ENCODE measurements around the gene MORN1.

Gene MORN1

DNA sequence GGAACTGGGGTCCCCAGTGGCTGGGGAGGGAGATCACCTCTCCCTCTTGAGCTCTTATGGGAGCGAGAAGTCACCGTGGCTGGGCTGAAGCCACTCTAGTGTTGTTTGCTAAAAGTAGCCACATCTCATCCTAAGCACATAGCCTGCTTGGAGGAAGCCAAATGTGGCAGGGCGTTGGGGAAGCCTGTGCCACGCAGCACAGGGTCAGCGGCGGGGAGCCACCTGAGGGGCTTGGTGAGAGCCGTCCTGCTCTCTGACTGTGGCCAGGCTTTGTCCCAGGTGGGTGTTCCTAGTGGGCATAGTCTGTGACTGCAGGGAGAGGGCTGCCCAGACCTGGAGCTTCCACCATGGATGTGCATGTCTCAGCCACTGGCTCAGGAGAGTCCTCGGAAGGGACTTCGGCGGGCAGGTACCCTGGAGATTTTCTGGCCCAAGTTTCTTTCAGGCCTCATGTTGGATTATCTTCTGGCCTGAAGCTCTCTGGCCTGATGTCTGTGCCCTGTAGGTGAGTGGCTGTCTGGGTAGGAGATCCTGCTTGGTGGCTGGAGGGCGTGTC lies 38.9 kb downstream of the MORN1 start:
- no peak for DNase-seq (ENCODE audit: low read depth, low spot score)

DNA sequence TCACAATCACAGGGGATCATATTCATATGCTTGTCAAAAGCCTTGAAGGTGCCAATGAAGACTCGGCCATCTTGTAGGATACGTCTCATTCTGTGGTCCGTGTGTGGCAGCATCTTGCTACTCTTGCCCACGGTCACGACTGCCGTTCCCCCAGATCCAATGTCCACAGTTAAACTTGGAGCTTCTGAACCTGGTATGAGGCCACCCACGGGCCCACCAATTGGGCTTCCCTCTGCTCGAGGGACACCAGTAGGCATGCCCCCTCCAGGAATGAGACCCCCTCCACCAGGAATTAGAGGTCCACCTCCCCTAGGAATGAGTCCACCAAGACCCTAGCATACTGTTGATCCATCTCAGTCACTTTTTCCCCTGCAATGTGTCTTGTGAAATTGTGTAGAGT lies 39.6 kb downstream of the MORN1 start:
- no peak for DNase-seq (ENCODE audit: low read depth, low spot score)

DNA sequence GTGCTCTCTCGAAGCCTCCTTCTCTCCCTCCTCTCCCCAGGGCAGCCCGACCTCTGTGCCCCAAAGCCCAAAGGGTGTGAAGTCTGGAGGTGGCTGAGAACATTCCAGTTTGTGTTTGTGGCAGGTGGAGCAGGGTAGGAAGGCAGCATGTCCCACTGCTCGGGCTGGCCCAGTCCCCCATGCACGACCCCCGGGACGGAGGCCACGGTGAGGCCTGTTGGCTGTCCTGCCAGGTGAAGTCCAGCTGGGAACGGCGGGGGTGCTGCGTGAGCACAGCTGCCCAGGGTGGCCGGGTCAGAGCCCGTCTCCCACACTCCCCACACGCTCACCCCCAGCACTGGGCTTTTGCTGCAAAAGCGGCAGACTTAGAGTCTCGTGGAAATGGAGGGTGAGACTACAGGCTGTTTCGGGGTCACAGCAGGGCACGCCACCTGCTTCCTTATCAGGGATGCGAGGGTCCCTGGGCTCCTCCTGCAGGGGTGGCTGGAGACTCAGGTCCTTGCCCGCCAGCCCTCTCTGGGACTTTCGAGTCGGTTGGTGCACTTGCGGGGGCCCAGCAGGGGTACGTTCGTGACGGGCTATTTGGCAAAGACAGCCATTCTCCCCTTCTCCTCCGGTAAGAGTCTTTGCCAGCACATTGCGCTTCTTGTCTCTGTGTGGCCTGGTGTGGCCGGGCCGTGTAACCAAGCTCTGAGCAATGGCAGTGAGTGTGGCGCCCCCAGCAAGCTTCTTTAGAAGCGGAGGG lies 40.3 kb downstream of the MORN1 start:
- DNase-seq (ENCODE audit: low read depth, low spot score): no peak

DNA sequence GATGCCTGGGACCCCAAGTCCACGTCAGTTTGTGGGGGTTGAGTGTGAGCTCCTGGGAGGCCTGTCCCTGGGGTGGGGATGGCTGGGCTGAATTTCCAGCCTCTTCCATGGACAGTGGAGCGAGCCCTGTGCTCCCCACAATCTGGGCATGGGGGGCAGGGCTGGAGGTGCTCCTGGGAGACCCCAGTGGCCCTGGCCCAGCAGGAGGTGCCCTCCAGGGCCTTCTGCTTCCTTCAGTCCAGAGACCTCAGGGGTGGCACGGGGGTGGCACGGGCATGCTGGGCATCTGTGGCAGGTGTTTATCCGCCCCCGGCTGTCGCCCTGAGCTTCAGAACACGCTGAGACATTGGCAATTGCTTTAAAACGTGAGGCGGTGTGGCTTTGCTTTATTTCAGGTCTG lies 40.9 kb downstream of the MORN1 start:
- no peak for DNase-seq (ENCODE audit: low read depth, low spot score)

DNA sequence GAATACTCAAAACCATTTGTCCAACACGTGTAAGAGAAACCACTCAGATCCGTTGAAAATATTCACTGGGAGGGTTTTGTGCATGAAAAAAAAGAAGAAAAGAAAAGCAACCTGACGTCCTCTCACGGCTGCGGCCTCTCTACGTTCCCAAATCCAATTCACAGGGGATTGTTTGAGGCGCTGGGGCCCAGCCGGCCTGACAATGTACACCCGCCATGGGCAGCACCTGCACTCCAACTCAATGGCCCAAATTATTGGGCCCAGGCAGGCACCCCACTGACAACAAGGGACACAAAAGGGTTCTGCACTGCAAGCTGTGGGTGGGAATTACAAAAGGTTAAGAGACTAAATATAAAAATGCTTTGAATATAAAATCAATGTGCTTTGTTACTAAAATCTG lies 41.5 kb downstream of the MORN1 start:
- DNase-seq (ENCODE audit: low read depth, low spot score): no peak

DNA sequence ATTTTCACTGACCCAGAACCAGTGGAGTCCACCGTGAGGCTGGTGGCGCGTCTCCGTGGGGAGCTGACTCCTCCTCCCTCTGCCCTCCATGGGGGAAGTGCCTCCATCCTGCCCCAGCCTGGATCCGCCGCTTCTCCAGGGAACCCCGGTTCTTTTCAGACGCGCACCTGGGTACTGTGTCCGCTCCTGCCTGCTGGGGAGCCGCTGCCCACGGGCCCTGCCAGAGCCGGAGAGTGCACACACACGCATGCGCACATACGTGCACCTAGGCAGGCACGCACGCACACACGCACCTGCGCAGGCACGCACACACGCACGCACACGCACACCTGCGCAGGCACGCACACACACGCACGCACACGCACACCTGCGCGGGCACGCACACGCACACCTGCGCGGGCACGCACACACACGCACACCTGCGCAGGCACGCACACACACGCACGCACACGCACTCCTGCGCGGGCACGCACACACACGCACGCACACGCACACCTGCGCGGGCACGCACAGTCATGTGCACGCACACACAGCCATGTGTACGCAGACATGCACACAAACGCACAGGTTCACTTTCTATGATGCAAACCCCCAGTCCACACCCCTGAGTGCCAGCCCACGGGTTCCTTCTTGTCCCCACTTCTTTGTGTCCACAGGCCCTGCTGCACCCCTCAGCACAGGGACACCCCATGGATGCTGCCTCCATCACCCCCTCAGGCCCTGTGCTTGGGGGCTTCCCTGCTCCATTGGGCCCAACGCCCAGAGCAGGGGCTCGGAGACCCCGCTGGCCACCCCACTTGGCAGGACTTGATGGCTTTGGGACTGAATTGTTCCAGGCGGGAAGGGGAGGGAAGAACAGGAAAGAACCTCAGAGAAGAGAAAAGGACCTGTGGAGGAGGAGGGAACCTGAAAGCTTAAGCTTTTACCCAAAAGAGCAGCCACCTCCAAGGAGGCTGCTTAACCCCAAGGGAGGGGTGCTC lies 42.7 kb downstream of the MORN1 start:
- DNase-seq (ENCODE audit: low read depth, low spot score): no peak

DNA sequence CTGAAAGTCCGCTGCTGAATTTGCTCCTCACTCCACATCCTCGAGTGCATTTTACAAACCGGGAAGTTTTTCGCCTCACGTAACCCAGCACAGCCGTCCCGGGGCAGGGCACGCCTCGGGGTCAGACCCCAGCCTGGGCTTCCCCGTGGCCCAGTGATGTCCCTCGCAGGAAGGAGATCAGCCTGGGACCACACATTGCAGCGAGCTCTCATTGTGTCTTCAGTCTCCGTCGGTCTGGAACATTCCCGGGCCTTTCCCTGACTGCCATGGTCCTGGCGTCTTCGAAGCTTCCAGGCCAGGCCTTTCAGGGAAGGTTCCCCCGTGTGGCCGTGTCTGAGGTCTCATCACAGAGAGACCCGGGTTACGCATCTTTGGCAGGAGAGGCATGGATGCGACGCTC lies 43.5 kb downstream of the MORN1 start:
- DNase-seq (ENCODE audit: low read depth, low spot score): no peak

DNA sequence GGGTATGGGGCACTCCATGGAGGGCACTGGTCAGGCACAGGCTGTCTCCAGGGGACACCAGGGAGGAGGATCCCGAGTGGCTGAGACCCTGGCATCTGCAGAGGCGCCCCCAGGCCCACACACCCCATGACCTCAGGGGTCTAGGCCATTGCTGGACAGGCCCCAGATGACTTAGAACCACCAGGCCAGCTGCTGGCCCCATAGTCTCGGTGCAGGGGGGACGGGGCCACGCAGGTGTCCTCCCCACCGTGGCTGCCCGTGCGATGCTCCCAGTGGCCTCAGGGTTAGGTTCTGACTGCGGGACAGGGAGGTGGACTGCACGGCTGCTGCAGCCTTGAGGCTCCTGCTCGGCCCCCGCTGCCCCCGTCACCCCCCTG lies 44.0 kb downstream of the MORN1 start:
- no peak for DNase-seq (ENCODE audit: low read depth, low spot score)

DNA sequence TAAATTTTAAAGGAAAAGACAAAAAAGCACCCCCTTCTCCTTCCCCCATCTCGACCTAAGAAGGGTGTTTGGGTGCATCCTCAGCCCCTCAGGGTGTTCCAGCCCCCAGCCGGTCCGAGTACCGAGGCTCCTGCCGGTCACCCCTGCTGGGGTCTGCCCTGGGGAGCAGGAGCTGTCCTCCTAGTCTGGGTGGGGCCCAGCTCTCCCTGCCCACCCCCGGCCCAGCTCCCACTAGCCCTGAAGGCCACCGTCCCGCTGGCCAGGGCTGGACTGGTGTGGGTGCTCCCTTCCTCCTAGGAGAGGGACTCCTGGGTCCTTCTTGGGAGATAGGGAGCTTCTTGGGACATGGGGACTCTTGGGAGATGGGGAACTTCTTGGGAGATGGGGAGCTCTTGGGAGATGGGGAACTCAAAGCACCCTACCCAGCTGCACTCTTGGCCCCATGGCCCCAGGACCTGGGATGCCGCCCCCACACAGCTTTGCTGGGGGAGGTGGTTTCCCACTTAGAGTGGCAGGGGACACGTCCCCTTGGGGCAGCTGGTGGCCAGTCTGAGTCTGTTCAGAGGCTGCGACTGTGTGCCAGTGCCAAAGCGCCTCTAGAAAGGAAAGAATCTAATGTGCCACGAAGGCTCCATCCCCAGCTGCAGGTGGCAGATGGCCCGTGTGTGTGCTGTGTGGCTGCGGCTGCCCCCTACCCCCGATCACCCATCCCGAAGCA lies 44.5 kb downstream of the MORN1 start:
- no peak for DNase-seq (ENCODE audit: low read depth, low spot score)

DNA sequence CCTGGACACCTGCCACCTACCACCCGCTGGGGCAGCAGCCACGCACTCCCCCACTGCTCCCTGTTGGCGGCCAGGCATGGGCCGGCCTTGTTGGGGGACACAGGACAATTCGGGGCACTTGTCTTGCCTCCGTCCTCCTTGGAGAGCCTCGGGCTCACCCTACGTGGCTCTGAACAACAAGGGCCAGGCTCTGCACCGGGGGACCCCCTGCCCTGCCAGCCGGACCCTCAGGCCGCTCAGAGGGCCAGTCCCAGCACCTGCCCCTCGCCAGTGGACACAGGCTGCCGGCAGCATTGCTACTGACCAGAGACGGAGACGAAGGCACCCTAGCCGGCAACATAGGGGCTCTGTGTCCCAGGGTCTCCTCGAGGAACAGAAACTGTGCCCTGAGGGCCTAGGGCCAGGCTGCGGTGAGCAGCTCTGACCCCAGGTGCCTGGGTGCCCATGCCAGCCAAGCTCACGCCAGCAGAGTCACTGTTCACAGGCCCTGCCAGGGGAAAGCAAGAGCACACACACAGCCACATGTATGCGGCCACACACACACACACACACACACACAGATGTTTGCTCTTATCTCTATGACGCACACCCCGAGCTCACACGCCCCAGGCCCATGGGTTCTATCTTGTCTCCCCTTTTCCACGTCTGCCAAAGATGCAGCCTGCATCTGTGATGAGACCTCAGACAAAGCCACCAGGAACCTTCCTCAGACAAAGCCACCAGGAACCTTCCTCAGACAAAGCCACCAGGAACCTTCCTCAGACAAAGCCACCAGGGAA lies 45.9 kb downstream of the MORN1 start:
- DNase-seq (ENCODE audit: low read depth, low spot score): no peak

DNA sequence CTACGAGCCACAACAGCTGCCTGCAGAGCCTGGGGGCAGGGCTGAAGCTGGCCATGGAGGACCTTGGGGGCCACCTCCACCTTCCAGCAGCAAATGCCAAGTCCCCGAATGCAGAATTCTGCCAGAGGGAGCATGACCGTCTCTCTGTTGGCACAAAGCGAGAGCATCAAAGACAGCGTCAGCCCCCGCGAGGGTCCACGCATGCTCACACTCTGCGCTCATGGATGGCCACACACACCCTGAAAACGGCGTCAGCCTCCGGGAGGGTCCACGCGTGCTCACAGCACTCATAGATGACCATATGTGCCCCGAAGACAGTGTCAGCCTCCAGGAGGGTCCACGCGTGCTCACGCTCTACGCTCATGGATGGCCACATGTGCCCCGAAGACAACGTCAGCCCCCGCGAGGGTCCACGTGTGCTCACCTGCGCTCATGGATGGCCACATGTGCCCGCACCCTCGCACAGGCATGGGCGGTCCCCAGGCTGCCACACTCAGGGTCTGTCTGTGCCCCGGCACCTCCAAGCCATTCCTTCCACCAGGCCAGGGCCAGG lies 46.5 kb downstream of the MORN1 start:
- DNase-seq (ENCODE audit: low read depth, low spot score): no peak

DNA sequence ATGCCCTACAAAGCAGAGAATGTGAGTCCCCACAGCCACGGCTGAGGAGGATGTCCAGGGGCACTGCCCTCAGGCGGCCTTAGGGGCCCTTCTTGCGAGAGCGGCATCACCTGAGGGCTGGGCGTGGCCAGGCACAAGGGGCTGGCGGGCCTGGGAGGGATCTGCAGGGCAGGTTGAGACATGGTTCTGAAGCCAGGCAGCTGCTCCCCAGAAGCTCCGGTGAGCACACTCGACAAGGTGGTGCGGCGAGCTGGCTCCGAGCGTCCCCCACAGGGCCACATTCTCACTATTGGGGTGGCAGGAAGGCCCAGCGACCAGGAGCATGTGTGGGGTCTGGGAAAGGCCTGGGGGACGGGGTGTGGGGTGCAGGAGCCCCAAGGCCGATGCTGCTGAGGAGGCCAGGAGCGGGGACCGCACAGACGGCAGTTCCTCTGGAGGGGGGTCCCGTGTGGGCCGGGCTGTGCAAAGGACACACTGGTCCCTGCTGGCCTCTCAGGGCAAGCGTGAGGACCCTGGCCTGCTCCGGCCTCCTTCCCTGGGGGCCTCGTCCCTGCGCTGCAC lies 47.2 kb downstream of the MORN1 start:
- no peak for DNase-seq (ENCODE audit: low read depth, low spot score)

DNA sequence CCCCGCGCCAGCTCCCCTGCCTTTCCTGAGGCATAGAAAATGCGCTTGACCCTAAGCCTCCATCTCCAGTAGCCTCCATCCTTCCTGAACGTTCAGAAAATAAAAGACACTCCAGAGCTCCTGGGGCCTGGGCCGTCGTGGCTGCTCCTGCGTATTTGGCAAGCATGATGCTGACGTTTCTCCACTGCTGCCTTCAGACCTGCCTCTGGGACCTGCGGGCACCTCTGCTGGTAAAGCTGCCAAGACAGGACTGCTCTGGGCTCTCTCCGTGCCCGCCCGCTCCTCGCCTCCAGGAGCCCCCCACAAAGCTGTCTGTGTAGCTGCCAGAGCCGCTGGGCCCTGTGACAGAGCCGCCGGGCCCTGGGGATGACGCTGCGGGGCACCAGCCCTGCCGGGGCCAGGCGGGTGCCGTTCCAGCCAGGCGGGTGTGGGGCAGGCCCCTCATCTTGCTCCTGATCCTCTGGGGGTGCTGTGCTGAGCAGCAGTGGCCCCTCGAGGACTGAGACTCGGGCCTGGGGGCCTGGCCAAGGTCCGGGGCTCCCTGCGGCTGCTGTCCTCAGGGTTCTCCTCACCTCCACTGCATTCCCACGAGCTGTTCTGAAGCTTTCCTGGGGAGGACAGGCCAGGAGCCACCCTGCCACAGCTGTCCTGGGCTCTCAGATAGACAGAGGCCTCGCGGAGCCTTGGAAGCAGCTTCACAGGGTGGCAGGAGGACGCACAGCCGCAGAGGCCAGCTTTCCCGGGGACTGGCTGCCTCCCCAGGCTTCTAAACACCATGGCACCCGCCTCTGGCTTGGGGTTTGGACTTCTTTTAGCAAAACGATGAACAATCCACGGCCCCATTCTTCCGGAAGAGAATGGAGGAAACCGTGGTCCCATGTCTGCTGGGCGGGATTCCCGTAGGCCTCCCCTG lies 48.1 kb downstream of the MORN1 start:
- DNase-seq (ENCODE audit: low read depth, low spot score): no peak

DNA sequence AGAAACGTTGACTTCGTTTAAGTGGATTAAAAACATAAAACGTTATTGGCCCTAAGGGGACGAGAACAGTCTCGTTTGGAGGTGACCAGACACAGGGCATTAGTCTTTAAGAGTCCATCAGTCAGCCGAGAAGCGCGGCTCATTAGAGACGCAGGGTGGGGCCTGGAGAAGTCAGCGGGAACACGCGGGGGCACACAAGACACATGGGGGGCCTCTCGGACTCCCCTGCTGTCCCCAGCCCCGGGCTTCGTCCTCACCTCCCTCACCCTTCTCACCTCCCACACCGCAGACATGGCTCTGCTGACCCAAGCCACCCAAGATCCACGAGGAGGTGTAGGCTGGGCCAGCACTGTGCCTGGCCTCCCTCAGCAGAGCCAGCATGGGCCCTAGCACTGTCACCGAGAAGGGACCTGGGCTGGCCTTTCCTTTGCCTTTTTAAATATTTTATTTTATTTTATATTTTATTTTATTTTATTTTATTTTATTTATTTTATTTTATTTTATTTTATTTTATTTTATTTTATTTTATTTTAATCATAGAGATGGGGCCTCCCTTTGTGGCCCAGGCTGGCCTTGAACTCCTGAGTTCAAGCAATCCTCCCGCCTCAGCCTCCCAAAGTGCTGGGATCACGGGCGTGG lies 48.9 kb downstream of the MORN1 start:
- no peak for DNase-seq (ENCODE audit: low read depth, low spot score)

DNA sequence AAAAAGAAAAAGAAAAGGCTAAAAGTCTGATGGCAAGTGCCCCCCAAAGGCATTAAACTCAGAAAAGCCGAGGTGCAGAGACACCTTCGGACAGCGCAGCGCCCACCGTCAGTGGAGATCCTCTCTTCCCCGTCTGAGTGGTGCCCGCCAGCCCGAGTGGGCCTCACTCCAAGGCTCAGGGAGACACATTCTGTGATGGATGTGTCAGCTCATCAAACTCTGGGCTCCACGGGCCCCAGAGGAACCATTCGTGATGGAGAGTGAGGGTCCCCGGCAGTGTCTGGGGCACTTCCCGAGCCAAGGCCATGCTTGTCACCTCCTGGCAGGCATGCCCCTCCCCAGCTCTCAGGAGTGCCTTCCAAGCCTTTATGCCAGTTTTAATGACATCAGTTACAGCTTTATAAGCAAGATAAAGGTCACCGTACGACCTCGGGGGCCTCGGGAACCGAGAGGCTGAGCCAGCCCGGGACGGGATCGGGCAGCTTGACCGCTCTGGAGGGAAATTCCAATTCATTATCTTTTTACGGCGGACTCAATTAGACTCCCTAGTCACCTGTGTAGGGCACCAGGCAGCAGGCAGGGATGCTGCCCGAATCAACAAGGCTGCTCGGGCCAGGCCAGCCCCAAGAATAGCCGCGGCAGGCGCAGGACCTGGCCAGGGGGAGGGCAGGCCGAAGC lies 49.5 kb downstream of the MORN1 start:
- DNase-seq (ENCODE audit: low read depth, low spot score): no peak

DNA sequence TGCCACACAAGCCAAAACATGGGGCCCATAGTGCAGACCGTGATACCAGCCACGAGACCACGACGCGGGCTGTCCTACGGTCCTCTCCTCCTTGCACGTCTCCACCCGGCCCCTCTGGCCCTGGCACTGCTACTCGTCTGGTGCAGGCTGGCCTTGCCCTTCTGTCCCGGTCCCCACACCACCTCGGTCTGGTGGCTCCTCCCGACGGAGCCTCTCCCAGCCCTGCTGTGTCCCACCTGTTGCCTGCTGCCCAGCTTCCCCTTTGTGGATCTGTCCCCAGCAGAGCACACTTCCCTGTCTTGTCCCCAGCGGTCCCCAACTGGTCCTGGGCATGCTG lies 50.5 kb downstream of the MORN1 start:
- DNase-seq (ENCODE audit: low read depth, low spot score): no peak

DNA sequence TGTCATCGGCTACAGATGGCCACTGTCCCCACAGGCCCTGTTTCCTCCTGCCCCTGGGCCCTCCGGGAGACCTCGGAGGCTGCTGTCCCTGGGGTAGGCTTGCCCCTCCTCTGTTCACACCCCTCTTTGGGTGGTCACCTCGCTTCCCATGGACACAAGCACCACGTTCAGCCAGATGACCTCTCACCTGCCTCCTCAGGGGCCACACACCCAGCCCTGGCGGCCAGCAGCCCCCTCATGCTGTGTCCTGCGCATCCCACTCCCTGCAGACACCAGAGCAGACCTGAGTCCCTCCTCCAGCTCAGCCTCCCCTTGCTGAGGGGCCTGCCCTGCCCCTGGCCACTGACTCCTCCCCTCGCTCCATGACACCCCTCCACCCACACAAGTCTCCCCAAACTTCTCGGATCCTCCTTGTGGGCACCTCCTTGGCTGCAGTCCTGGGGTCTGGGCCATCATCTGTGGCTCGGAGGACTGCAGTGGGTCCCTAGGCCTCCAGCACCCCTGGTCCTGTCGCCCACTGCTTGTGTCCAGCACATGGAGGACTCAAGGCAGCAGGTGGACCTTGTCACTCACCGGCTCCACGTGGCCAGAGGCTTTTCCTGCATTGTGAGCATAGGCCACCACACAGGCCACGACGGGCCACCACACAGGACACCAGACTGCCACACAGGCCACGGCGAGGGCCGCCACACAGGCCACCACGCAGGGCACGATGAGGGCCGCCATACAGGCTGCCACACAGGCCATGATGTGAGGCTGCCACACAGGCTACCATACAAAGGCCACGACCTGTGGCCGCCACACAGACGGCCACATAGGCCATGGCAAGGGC lies 51.1 kb downstream of the MORN1 start:
- no peak for DNase-seq (ENCODE audit: low read depth, low spot score)

Data from ELF-1 (cell line).